ENCODE results near the gene ACACA.

GRCh38 chr17:37191219-37191618, 215.4 kb downstream of the ACACA start:
- TF ChIP-seq, protein P1, sequence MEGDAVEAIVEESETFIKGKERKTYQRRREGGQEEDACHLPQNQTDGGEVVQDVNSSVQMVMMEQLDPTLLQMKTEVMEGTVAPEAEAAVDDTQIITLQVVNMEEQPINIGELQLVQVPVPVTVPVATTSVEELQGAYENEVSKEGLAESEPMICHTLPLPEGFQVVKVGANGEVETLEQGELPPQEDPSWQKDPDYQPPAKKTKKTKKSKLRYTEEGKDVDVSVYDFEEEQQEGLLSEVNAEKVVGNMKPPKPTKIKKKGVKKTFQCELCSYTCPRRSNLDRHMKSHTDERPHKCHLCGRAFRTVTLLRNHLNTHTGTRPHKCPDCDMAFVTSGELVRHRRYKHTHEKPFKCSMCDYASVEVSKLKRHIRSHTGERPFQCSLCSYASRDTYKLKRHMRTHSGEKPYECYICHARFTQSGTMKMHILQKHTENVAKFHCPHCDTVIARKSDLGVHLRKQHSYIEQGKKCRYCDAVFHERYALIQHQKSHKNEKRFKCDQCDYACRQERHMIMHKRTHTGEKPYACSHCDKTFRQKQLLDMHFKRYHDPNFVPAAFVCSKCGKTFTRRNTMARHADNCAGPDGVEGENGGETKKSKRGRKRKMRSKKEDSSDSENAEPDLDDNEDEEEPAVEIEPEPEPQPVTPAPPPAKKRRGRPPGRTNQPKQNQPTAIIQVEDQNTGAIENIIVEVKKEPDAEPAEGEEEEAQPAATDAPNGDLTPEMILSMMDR (conservative IDR thresholded peaks at IDR 0.05 in 1 of 2, IDR thresholded peaks at IDR 0.05 in 1 of 2; ENCODE audit: extremely low read depth in 1 of 2, insufficient read depth in 1 of 2, low read depth in 1 of 2, low read length in 2 of 2) = no peak
- no peak for TF ChIP-seq EZH2 (IDR thresholded peaks at IDR 0.05; ENCODE audit: borderline replicate concordance, low read length)
